GM12801 (cell line): ENCODE data around the gene PBXIP1.

Source experiments
- CTCF ChIP-seq: IDR thresholded peaks from one replicate; pipeline ENCODE4 v1.5.1; 2011; ENCODE audit warnings: control low read depth; ENCODE audit not compliant: insufficient read length; ENCODE audit errors: extremely low read depth

Gene PBXIP1

GRCh38 chr1:154945160-154945961, 10.5 kb downstream of the PBXIP1 start:
- no peak for TF ChIP-seq CTCF

GRCh38 chr1:154944401-154945159, 11.3 kb downstream of the PBXIP1 start:
- no peak for TF ChIP-seq CTCF

- TF ChIP-seq CTCF, result no peak
Measured at GRCh38 chr1:154943649-154944400, 12.1 kb downstream of the PBXIP1 start.

- TF ChIP-seq CTCF, result no peak
Measured at GRCh38 chr1:154941333-154942013, 14.4 kb downstream of the PBXIP1 start.

- TF ChIP-seq CTCF, result no peak
Measured at GRCh38 chr1:154940651-154941194, 15.2 kb downstream of the PBXIP1 start.

- TF ChIP-seq CTCF, result no peak
Measured at GRCh38 chr1:154940213-154940560, 15.7 kb downstream of the PBXIP1 start.
